ENCODE measurements around the gene RABEP2.
"Not testable (repeated sequence)": the region's sequence is repeated elsewhere in the genome, so short reads cannot be mapped to it uniquely, and the experiment has no call there.

The RABEP2 gene

DNA sequence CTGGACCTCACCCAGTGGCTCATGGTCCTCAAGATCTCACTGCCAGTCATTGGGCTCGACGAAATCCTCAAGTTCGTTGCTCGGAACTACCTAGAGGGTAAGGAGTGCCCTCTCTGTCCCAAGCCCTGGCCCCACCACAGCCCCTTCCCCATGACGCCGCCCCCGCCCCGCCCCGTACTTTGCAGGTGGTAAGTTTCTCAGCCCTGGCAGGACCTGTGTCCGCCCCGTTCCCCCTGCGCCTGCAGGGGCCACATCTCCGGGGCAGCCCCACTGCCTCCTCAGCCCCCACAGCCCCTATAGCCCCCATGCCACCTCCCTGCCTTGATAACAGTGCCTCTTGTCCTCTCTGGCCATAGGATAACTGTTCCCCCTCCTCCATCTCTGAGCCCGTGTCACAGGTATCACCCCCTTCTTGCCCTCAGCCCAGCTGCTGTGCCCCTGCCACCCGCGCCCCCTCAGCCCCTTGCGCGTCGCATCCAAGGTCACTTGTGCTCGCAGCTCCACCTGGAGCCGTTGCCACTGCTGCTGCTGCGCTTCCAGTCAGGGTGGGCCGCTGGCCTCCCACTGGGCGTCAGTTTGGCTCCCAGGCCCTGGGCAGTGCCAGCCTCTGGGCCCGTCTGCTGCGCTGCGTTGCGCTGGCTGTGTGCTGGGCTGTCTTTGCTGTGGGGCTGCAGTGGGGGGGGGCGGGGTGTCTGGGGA is 21.5 kb downstream of the RABEP2 start:
- no peak for TF ChIP-seq POLR2A (IDR thresholded peaks at IDR 0.05; ENCODE audit: low read depth, low read length)
- FAIRE-seq (no peak), DNase-seq (ENCODE audit: insufficient read length, low spot score) (no peak)

GRCh38 chr16:28902909-28903308 is 22.1 kb downstream of the RABEP2 start:
- no peak for TF ChIP-seq POLR2A (IDR thresholded peaks at IDR 0.05; ENCODE audit: low read depth, low read length)
- FAIRE-seq (no peak), DNase-seq (ENCODE audit: insufficient read length, low spot score) (no peak)

- no peak for FAIRE-seq
Measured at GRCh38 chr16:28901862-28902261, 23.2 kb downstream of the RABEP2 start.

DNA sequence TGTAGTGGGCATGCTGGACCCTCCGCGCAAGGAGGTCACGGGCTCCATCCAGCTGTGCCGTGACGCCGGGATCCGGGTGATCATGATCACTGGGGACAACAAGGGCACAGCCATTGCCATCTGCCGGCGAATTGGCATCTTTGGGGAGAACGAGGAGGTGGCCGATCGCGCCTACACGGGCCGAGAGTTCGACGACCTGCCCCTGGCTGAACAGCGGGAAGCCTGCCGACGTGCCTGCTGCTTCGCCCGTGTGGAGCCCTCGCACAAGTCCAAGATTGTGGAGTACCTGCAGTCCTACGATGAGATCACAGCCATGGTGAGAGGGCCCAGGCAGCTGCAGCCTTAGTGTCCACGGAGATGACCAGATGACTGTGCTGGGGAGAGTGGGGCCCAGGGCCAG is 24.4 kb downstream of the RABEP2 start:
- FAIRE-seq: no peak
- no peak for DNase-seq (ENCODE audit: insufficient read length, low spot score)
- no peak for TF ChIP-seq POLR2A (IDR thresholded peaks at IDR 0.05; ENCODE audit: low read depth, low read length)

More at GRCh38 chr16:28901862-28902261, 23.2 kb downstream of the RABEP2 start:
- no peak for TF ChIP-seq POLR2A (IDR thresholded peaks at IDR 0.05; ENCODE audit: low read depth, low read length)
- DNase-seq (ENCODE audit: insufficient read length, low spot score): no peak

GRCh38 chr16:28899882-28900590 is 25.0 kb downstream of the RABEP2 start:
- DNase-seq (ENCODE audit: insufficient read length, low spot score) (no peak), FAIRE-seq (no peak)
- TF ChIP-seq POLR2A (IDR thresholded peaks at IDR 0.05; ENCODE audit: low read depth, low read length): no peak

- no peak for FAIRE-seq
- no peak for TF ChIP-seq POLR2A (IDR thresholded peaks at IDR 0.05; ENCODE audit: low read depth, low read length)
- no peak for DNase-seq (ENCODE audit: insufficient read length, low spot score)
Measured at GRCh38 chr16:28898942-28899341, 26.1 kb downstream of the RABEP2 start.

- peak; percentile 61 for DNase-seq (ENCODE audit: insufficient read length, low spot score)
- TF ChIP-seq POLR2A (IDR thresholded peaks at IDR 0.05; ENCODE audit: low read depth, low read length): no peak
- no peak for FAIRE-seq
Measured at GRCh38 chr16:28898266-28898665, 26.8 kb downstream of the RABEP2 start.

GRCh38 chr16:28897826-28898225 is 27.2 kb downstream of the RABEP2 start:
- DNase-seq (ENCODE audit: insufficient read length, low spot score) (no peak), FAIRE-seq (no peak)
- no peak for TF ChIP-seq POLR2A (IDR thresholded peaks at IDR 0.05; ENCODE audit: low read depth, low read length)

GRCh38 chr16:28895609-28896008 is 29.4 kb downstream of the RABEP2 start:
- DNase-seq (ENCODE audit: insufficient read length, low spot score) (no peak), FAIRE-seq (no peak)
- TF ChIP-seq POLR2A (IDR thresholded peaks at IDR 0.05; ENCODE audit: low read depth, low read length): no peak

DNA sequence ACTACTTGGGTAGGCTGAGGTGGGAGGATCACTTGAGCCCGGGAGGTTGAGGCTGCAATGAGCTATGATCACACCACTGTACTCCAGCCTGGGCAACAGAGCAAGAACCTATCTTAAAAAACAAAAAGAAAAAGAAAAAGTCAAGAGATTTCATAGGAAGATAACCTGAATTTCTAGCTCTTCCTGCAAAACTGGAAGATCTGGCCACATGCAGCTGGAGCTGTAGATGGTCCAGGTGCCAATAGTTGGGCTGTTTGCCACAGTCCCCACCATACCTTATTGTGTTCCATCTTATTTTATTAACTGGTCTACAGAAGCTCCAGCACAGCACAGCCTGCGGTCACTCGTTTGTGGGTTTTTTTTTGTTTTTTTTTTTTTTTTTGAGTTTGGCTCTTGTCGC is 31.7 kb downstream of the RABEP2 start:
- DNase-seq (ENCODE audit: insufficient read length, low spot score) (no peak), FAIRE-seq (no peak)
- no peak for TF ChIP-seq POLR2A (IDR thresholded peaks at IDR 0.05; ENCODE audit: low read depth, low read length)

DNA sequence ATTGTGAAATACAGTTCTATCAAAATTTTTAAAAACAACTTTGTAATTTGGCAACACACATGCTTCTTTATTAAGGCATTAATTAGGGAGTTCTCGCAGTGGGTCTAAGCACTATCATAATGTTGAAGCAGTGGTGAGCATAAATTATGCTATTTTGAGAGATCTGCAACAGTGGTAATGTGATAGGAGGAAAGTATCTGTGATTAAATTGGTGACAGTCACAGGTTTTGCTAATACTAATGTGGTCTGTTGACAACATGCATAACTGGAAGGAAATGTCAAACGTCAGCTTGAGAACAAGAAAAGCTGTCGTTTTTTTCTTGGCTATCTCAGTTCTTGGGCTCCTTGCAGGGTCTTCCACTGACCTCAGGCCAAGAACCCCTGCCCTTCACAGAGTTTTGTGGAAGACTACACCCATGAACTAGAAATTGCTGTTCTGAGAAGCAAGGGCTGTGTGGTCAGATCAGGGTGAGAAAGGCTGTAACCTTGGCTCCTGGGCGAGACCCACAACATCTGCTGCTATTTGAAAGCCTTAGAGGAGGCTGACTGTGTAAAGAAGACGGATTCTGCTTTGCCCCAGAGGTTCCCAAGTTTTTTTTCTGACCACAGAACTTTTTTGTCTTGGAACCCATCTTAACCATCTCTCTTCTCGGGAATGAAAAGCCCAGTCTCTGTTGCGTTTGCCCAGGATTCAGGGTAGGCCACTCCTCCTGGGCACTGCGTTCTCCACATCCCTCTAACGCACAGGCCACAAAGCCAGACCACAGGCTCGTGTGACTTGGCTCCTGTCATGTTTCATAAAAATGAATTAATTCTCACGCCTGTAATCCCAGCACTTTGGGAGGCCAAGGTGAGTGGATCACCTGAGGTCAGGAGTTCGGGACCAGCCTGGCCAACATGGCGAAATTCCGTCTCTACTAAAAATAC is 32.8 kb downstream of the RABEP2 start:
- no peak for FAIRE-seq
- no peak for TF ChIP-seq POLR2A (IDR thresholded peaks at IDR 0.05; ENCODE audit: low read depth, low read length)

DNA sequence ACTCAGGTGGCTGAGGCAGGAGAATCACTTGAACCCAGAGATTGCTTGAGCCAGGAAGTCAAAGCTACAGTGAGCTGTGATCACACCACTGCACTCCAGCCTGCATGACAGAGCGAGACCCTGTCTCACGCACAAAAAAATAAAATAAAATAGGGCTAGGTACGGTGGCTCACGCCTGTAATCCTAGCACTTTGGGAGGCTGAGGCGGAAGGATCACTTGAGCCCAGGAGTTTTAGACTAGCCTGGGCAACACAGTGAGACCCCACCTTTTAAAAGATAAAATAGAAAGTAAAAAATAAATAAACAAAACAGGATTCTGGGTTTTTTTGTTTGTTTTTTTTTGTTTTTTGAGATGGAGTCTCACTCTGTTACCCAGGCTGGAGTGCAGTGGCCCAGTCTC is 34.7 kb downstream of the RABEP2 start:
- DNase-seq (ENCODE audit: insufficient read length, low spot score); FAIRE-seq: not testable (repeated sequence)

More for the DNA sequence above, 32.8 kb downstream of the RABEP2 start:
- DNase-seq (ENCODE audit: insufficient read length, low spot score): no peak

DNA sequence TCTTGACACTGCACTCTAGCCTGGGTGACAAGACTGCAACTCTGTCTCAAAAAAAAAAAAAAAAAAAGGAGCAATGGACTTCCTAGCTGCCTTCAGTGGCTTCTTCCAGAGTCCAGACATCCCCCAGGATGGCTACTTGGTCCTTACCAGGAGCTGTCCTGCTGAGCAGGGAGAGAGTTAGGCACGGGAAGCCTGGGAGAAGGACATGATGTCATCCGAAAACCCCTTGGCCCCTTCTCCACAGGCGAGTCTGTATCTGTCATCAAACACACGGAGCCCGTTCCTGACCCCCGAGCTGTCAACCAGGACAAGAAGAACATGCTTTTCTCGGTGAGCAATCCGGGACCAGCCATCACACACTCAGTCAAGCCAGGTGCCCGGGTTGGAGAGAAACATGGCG is 38.1 kb downstream of the RABEP2 start:
- no peak for FAIRE-seq

DNA sequence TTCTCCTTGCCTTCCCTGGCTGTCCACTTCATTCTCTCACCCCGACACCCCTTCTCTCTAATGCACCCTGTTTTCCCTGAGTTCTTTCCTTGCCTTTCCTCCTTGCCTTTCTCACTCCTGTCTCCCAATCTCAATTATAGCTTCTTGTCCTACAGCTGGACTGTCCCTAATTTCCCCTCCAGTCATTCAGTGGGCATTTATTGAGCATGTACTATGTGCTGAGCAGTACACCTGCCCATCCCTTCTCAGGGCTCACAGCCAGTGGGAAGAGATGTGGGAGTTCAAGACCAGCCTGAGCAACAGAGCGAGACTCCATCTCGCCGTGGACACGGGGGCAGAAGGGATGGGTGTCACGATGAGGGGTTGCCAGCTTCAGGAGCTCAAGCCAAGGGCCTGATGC is 41.0 kb downstream of the RABEP2 start:
- DNase-seq (ENCODE audit: insufficient read length, low spot score) (no peak), FAIRE-seq (no peak)
- no peak for TF ChIP-seq POLR2A (IDR thresholded peaks at IDR 0.05; ENCODE audit: low read depth, low read length)

More for the DNA sequence above, 38.1 kb downstream of the RABEP2 start:
- no peak for TF ChIP-seq POLR2A (IDR thresholded peaks at IDR 0.05; ENCODE audit: low read depth, low read length)
- no peak for DNase-seq (ENCODE audit: insufficient read length, low spot score)

Data from H54 (cell line).